H9 (cell line): Measurements from ENCODE around the gene TSC1. TPM values are rescaled to one million over a fixed set of nuclear protein-coding genes. Genes with fewer than 3 reads are reported as not detected.

Source experiments
- DNase-seq: peaks from one replicate; pipeline ENCODE4 v3.0.0-alpha.2; 2017
- H2AFZ ChIP-seq: one replicate; pipeline ENCODE4 v1.6.1; 2013; ENCODE audit warnings: mild to moderate bottlenecking, low read length, control low read depth, moderate library complexity
- H2AK5ac ChIP-seq: 2 replicates; pipeline ENCODE4 v1.6.1; 2013; ENCODE audit warnings: low read length, control low read depth, mixed read lengths; ENCODE audit not compliant: insufficient read length
- H2BK120ac ChIP-seq: one replicate; pipeline ENCODE4 v1.6.1; 2013; ENCODE audit warnings: low read depth, mild to moderate bottlenecking, low read length, control low read depth, inconsistent platforms; ENCODE audit not compliant: poor library complexity, severe bottlenecking
- H2BK12ac ChIP-seq: 2 replicates; pipeline ENCODE4 v1.6.1; 2013; ENCODE audit warnings: low read length, control low read depth, mixed read lengths, low read depth; ENCODE audit not compliant: insufficient read length
- H2BK15ac ChIP-seq: 2 replicates; pipeline ENCODE4 v1.6.1; 2013; ENCODE audit warnings: low read depth, low read length, control low read depth
- H2BK20ac ChIP-seq: one replicate; pipeline ENCODE4 v1.6.1; 2013; ENCODE audit warnings: low read depth, mild to moderate bottlenecking, low read length, control low read depth, inconsistent platforms; ENCODE audit not compliant: poor library complexity, severe bottlenecking
- H2BK5ac ChIP-seq: 2 replicates; pipeline ENCODE4 v1.6.1; 2013; ENCODE audit warnings: low read length, control low read depth, mixed read lengths; ENCODE audit not compliant: insufficient read length
- H3K14ac ChIP-seq: 2 replicates; pipeline ENCODE4 v1.6.1; 2013; ENCODE audit warnings: low read length, control low read depth; ENCODE audit not compliant: insufficient read depth
- H3K18ac ChIP-seq: 2 replicates; pipeline ENCODE4 v1.6.1; 2013; ENCODE audit warnings: low read depth, mild to moderate bottlenecking, mixed read lengths, low read length, control low read depth; ENCODE audit not compliant: insufficient read length
- H3K23ac ChIP-seq: 2 replicates; pipeline ENCODE4 v1.6.1; 2013; ENCODE audit warnings: low read length, control low read depth, mixed read lengths, low read depth; ENCODE audit not compliant: insufficient read length
- H3K23me2 ChIP-seq: 2 replicates; pipeline ENCODE4 v1.6.1; 2013; ENCODE audit warnings: low read depth, mild to moderate bottlenecking, mixed read lengths, low read length, control low read depth; ENCODE audit not compliant: insufficient read length, poor library complexity, severe bottlenecking
- H3K27ac ChIP-seq: 2 replicates; pipeline ENCODE4 v1.5.1; 2013; ENCODE audit warnings: low read length, control low read depth, mixed read lengths, low read depth; ENCODE audit not compliant: insufficient read length
- H3K27me3 ChIP-seq: 2 replicates; pipeline ENCODE4 v1.6.1; 2013; ENCODE audit warnings: low read length, control low read depth, inconsistent platforms; ENCODE audit not compliant: insufficient read depth
- H3K4ac ChIP-seq: 2 replicates; pipeline ENCODE4 v1.6.1; 2013; ENCODE audit warnings: low read depth, mild to moderate bottlenecking, control low read depth, inconsistent platforms, low read length, moderate library complexity
- H3K4me1 ChIP-seq: 2 replicates; pipeline ENCODE4 v1.6.1; 2013; ENCODE audit warnings: low read length, control low read depth, inconsistent platforms; ENCODE audit not compliant: insufficient read depth
- H3K4me2 ChIP-seq: 2 replicates; pipeline ENCODE4 v1.6.1; 2013; ENCODE audit warnings: low read length, control low read depth, mixed read lengths; ENCODE audit not compliant: insufficient read length, insufficient read depth
- H3K56ac ChIP-seq: 2 replicates; pipeline ENCODE4 v1.6.1; 2013; ENCODE audit warnings: low read depth, mild to moderate bottlenecking, mixed read lengths, low read length, control low read depth; ENCODE audit not compliant: insufficient read length
- H3K79me1 ChIP-seq: 2 replicates; pipeline ENCODE4 v1.6.1; 2013; ENCODE audit warnings: low read depth, mild to moderate bottlenecking, moderate library complexity, low read length, control low read depth, inconsistent platforms; ENCODE audit not compliant: insufficient read depth, poor library complexity, severe bottlenecking
- H3K79me2 ChIP-seq: 2 replicates; pipeline ENCODE4 v1.6.1; 2013; ENCODE audit warnings: low read length, control low read depth, inconsistent platforms; ENCODE audit not compliant: insufficient read depth
- H3K9ac ChIP-seq: 2 replicates; pipeline ENCODE4 v1.6.1; 2013; ENCODE audit warnings: low read length, control low read depth, mixed read lengths; ENCODE audit not compliant: insufficient read length; ENCODE audit errors: extremely low read depth
- H3K9me3 ChIP-seq: one replicate; pipeline ENCODE4 v1.6.1; 2013; ENCODE audit warnings: low read depth, low read length, inconsistent platforms; ENCODE audit not compliant: control insufficient read depth
- H3T11ph ChIP-seq: one replicate; pipeline ENCODE4 v1.6.1; 2013; ENCODE audit warnings: mild to moderate bottlenecking, low read length, control low read depth, inconsistent platforms
- H4K20me1 ChIP-seq: one replicate; pipeline ENCODE4 v1.6.1; 2013; ENCODE audit not compliant: control insufficient read depth, insufficient read length, insufficient read depth
- H4K5ac ChIP-seq: 2 replicates; pipeline ENCODE4 v1.6.1; 2013; ENCODE audit warnings: low read depth, mild to moderate bottlenecking, mixed read lengths, low read length, control low read depth; ENCODE audit not compliant: insufficient read length
- H4K8ac ChIP-seq: replicated peaks from 2 replicates; pipeline ENCODE4 v1.6.1; 2013; ENCODE audit warnings: low read length, control low read depth, mixed read lengths, low read depth; ENCODE audit not compliant: insufficient read length
- H4K91ac ChIP-seq: 2 replicates; pipeline ENCODE4 v1.6.1; 2013; ENCODE audit warnings: low read depth, mild to moderate bottlenecking, moderate library complexity, mixed read lengths, low read length, control low read depth; ENCODE audit not compliant: insufficient read length
- H3K27ac Mint-ChIP-seq, 3 experiments: 2 replicates in 2 of 3; 3 replicates in 1 of 3; pipeline ENCODE4 v1.8.0; 2020 to 2021; ENCODE audit warnings: mixed read lengths in 3 of 3, mild to moderate bottlenecking in 1 of 3, moderate library complexity in 1 of 3
- H3K27me3 Mint-ChIP-seq: 2 replicates; pipeline ENCODE4 v1.8.0; 2021; ENCODE audit warnings: low read depth, mild to moderate bottlenecking, moderate library complexity, mixed read lengths
- H3K36me3 Mint-ChIP-seq, 3 experiments: 2 replicates in 2 of 3; 3 replicates in 1 of 3; pipeline ENCODE4 v1.8.0; 2020 to 2021; ENCODE audit warnings: low read depth in 3 of 3, mixed read lengths in 3 of 3; ENCODE audit not compliant: insufficient read depth in 1 of 3
- H3K4me1 Mint-ChIP-seq, 2 experiments: 2 replicates each; pipeline ENCODE4 v1.8.0; 2020; ENCODE audit warnings: mixed read lengths in 2 of 2
- H3K4me3 Mint-ChIP-seq, 2 experiments: 2 replicates in 1 of 2; 3 replicates in 1 of 2; pipeline ENCODE4 v1.8.0; 2020 to 2021; ENCODE audit warnings: mild to moderate bottlenecking in 2 of 2, mixed read lengths in 2 of 2, moderate library complexity in 1 of 2
- H3K9me3 Mint-ChIP-seq, 2 experiments: 2 replicates in 1 of 2; 3 replicates in 1 of 2; pipeline ENCODE4 v1.8.0; 2020; ENCODE audit warnings: mild to moderate bottlenecking in 2 of 2, mixed read lengths in 2 of 2, moderate library complexity in 1 of 2
- CTCF ChIP-seq: fragments of 200-600 bp; sonication (generic); conservative IDR thresholded peaks from 3 replicates; pipeline ENCODE4 v1.8.0; 2021; ENCODE audit warnings: antibody characterized with exemption, mild to moderate bottlenecking
- WGBS: extraction: QIAGEN DNeasy Blood & Tissue Kit; methylation state at CpG from one replicate; pipeline ENCODE4 v1.1.7; 2013; ENCODE audit warnings: missing lambda C conversion rate, low lambda C conversion rate, mixed read lengths; ENCODE audit not compliant: insufficient read length; ENCODE audit errors: extremely low coverage; 5-methylcytosine and 5-hydroxymethylcytosine counted together
- total RNA-seq: library from RNA; stranded (reverse); gene quantifications from 2 replicates; pipeline ENCODE4 v1.2.1, GENCODE V29; 2021

The TSC1 gene
- total RNA-seq, 1 experiment from 2014 or later: 32.7 TPM

GRCh38 chr9:132957805-132958204 is 13.4 kb upstream of the TSC1 start:
- Histone ChIP-seq H2BK20ac (no peak overlapping the region), H2BK15ac (no peak overlapping the region), H3K27me3 (no peaks in the 10 kb centered on the region), H4K8ac (no peak overlapping the region), H3K56ac (no peak overlapping the region), H3K18ac (no peak overlapping the region), H3K4me1 (no peaks in the 10 kb centered on the region), H4K91ac (no peak overlapping the region), H3K79me2 (no peaks in the 10 kb centered on the region), H2AFZ (no peak overlapping the region), H2BK5ac (no peak overlapping the region), H3K9me3 (no peaks in the 10 kb centered on the region), H3K9ac (no peak overlapping the region), H4K5ac (no peak overlapping the region), H2BK12ac (no peak overlapping the region), H3K4ac (no peak overlapping the region), H3T11ph (no peak overlapping the region), H3K4me2 (no peak overlapping the region), H2AK5ac (no peak overlapping the region), H3K79me1 (no peaks in the 10 kb centered on the region), H3K27ac (no peak overlapping the region), H3K14ac (no peak overlapping the region), H3K23ac (no peak overlapping the region), H2BK120ac (no peak overlapping the region), H4K20me1 (no peaks in the 10 kb centered on the region), H3K23me2 (no peaks in the 10 kb centered on the region)
- peaks cover 0 to 2% of the 10 kb centered on the region in 2 experiments; a peak in 1 of 5 replicates for H3K9me3 Mint-ChIP-seq
- H3K27ac Mint-ChIP-seq: no peak overlapping the region
- DNase-seq: no peak
- no peak for TF ChIP-seq CTCF
- H3K4me3 Mint-ChIP-seq: no peak overlapping the region
- H3K27me3 Mint-ChIP-seq: peaks cover 28% of the 10 kb centered on the region
- H3K36me3 Mint-ChIP-seq: no peaks in the 10 kb centered on the region
- H3K4me1 Mint-ChIP-seq: no peaks in the 10 kb centered on the region
- WGBS: no CpG with 5 or more reads among the region's 6 CpGs
